ENCODE results near the gene SOX8. TPM values are rescaled to one million over a fixed set of nuclear protein-coding genes. Genes with fewer than 3 reads are reported as not detected.

SOX8 gene
- total RNA-seq, 1 experiment from 2014 or later, result 1.2 TPM

DNA sequence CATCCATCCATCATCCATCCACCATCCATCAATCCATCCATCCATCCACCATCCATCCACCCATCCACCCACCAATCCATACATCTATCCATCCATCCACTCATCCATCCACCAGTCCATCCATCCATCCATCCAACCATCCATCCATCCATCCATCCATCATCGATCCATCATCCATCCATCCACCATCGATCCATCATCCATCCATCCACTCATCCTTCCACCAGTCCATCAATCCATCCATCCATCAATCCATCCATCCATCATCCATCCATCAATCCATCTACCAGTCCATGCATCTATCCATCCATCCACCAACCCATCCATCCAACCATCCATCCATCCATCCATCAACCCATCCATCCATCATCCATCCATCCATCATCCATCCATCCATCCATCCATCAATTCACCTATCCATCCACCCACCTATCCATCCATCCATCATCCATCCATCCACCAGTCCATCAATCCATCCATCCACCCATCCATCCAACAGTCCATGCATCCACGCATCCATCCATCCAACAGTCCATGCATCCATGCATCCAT, 51.6 kb downstream of the SOX8 start:
- no peak overlapping the region for H3K27ac Mint-ChIP-seq (ENCODE audit: unreplicated experiment)
- no peaks in the 10 kb centered on the region for H3K4me1 Mint-ChIP-seq (ENCODE audit: low read depth, unreplicated experiment)
- TF ChIP-seq, protein P1, sequence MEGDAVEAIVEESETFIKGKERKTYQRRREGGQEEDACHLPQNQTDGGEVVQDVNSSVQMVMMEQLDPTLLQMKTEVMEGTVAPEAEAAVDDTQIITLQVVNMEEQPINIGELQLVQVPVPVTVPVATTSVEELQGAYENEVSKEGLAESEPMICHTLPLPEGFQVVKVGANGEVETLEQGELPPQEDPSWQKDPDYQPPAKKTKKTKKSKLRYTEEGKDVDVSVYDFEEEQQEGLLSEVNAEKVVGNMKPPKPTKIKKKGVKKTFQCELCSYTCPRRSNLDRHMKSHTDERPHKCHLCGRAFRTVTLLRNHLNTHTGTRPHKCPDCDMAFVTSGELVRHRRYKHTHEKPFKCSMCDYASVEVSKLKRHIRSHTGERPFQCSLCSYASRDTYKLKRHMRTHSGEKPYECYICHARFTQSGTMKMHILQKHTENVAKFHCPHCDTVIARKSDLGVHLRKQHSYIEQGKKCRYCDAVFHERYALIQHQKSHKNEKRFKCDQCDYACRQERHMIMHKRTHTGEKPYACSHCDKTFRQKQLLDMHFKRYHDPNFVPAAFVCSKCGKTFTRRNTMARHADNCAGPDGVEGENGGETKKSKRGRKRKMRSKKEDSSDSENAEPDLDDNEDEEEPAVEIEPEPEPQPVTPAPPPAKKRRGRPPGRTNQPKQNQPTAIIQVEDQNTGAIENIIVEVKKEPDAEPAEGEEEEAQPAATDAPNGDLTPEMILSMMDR (IDR thresholded peaks at IDR 0.05; ENCODE audit: insufficient read depth in 1 of 2, low read depth in 1 of 2, low read length in 1 of 2, severe bottlenecking in 1 of 2, unreplicated experiment in 1 of 2), result no peak
- Histone ChIP-seq H3K4me3 (ENCODE audit: low read depth, low read length) (no peak overlapping the region), H3K36me3 (ENCODE audit: control insufficient read depth, insufficient read depth, low read length) (no peaks in the 10 kb centered on the region), H3K27me3 (replicated peaks; ENCODE audit: control insufficient read depth, insufficient read depth, low read length) (no peaks in the 10 kb centered on the region), H3K4me1 (no peaks in the 10 kb centered on the region), H3K9me3 (no peaks in the 10 kb centered on the region)
- H3K4me3 Mint-ChIP-seq (ENCODE audit: unreplicated experiment), result no peak overlapping the region
- no TSS peak for BruUV-seq (replicated peaks)
- no peaks in the 10 kb centered on the region for H3K9me3 Mint-ChIP-seq (ENCODE audit: unreplicated experiment)
- DNase-seq, result no peak
- no peaks in the 10 kb centered on the region for H3K36me3 Mint-ChIP-seq (ENCODE audit: insufficient read depth, unreplicated experiment)
- no peaks in the 10 kb centered on the region for H3K27me3 Mint-ChIP-seq (ENCODE audit: insufficient read depth, unreplicated experiment)
- ChIA-PET CTCF (no interaction called here), POLR2A (no interaction called here)
- intact Hi-C loops (cut with micrococcal nuclease; ENCODE audit: unreplicated experiment), result no loop called here

DNA sequence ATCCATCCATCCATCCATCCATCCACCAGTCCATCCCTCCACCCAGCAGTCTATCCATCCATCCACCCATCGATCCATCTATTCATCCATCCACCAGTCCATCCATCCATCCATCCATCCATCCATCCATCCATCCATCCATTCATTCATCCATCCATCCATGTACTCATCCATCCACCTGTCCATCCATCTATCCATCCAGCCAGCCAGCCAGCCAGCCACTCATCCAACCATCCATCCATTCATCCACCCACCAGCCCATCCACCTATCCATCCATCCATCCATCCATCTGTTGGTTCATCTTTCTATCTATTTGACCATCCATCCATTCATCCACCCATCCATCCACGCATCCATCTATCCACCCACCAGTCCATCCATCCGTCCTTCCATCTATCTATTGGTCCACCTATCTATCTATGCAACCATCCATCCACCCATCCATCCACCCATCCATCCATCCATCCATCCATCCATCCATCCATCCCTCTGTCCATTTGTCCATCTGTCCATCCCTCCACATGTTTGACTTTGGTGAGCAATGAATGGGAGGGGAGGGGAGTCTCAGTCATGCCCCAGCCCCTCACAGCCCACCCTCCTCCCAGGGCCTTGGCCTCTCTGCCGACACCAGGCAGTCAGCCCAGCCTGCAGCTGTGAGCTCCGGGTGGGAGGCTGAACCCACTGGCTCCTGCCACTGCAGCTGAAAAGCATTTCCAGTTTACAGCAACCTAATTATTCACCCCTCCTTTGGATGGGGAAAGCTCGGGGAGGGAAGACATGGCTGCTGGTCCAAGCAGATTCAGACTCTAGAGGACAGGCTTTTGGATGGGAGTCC, 52.9 kb downstream of the SOX8 start:
- H3K27me3 ChIP-seq (replicated peaks; ENCODE audit: control insufficient read depth, insufficient read depth, low read length), result no peaks in the 10 kb centered on the region

DNA sequence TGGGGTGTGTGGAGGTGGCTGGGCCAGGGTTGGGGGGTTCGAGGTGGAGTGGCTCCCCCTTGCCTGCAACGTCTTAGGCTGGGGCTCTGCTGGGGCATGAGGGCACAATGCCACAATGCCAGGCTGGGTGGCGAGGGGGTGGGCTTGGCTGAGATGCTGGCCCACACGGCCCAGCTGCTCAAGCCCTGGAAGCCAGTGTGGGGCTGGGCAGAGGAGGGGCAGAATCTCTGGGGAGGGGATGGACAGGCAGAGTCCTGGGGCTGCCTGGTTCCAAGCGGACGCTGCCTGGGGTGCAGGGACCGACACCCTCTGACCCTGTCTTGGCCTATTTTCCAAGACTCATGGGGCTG, 53.5 kb downstream of the SOX8 start:
- TF ChIP-seq, protein P1 (IDR thresholded peaks at IDR 0.05; ENCODE audit: insufficient read depth in 1 of 2, low read depth in 1 of 2, low read length in 1 of 2, severe bottlenecking in 1 of 2, unreplicated experiment in 1 of 2), result no peak
- Histone ChIP-seq H3K4me3 (ENCODE audit: low read depth, low read length) (no peak overlapping the region), H3K9me3 (no peaks in the 10 kb centered on the region), H3K27me3 (replicated peaks; ENCODE audit: control insufficient read depth, insufficient read depth, low read length) (no peaks in the 10 kb centered on the region), H3K4me1 (no peaks in the 10 kb centered on the region), H3K36me3 (ENCODE audit: control insufficient read depth, insufficient read depth, low read length) (no peaks in the 10 kb centered on the region)
- no peak for DNase-seq
- H3K4me3 Mint-ChIP-seq (ENCODE audit: unreplicated experiment), result no peak overlapping the region
- intact Hi-C loops (cut with micrococcal nuclease; ENCODE audit: unreplicated experiment), result no loop called here
- ChIA-PET POLR2A (no interaction called here), CTCF (no interaction called here)
- no peaks in the 10 kb centered on the region for H3K4me1 Mint-ChIP-seq (ENCODE audit: low read depth, unreplicated experiment)
- no peak overlapping the region for H3K27ac Mint-ChIP-seq (ENCODE audit: unreplicated experiment)
- no peaks in the 10 kb centered on the region for H3K9me3 Mint-ChIP-seq (ENCODE audit: unreplicated experiment)
- BruUV-seq (replicated peaks), result no TSS peak
- H3K27me3 Mint-ChIP-seq (ENCODE audit: insufficient read depth, unreplicated experiment), result no peaks in the 10 kb centered on the region
- no peaks in the 10 kb centered on the region for H3K36me3 Mint-ChIP-seq (ENCODE audit: insufficient read depth, unreplicated experiment)

More for the DNA sequence above, 52.9 kb downstream of the SOX8 start:
- Mint-ChIP-seq H3K36me3 (ENCODE audit: insufficient read depth, unreplicated experiment) (no peaks in the 10 kb centered on the region), H3K4me1 (ENCODE audit: low read depth, unreplicated experiment) (no peaks in the 10 kb centered on the region), H3K27me3 (ENCODE audit: insufficient read depth, unreplicated experiment) (no peaks in the 10 kb centered on the region), H3K9me3 (ENCODE audit: unreplicated experiment) (no peaks in the 10 kb centered on the region), H3K4me3 (ENCODE audit: unreplicated experiment) (no peak overlapping the region), H3K27ac (ENCODE audit: unreplicated experiment) (no peak overlapping the region)
- intact Hi-C loops (cut with micrococcal nuclease; ENCODE audit: unreplicated experiment), result no loop called here
- TF ChIP-seq, protein P1 (IDR thresholded peaks at IDR 0.05; ENCODE audit: insufficient read depth in 1 of 2, low read depth in 1 of 2, low read length in 1 of 2, severe bottlenecking in 1 of 2, unreplicated experiment in 1 of 2), result no peak
- no peaks in the 10 kb centered on the region for H3K4me1 ChIP-seq
- ChIA-PET CTCF (no interaction called here), POLR2A (no interaction called here)
- no peaks in the 10 kb centered on the region for H3K36me3 ChIP-seq (ENCODE audit: control insufficient read depth, insufficient read depth, low read length)
- no peak for DNase-seq
- no peaks in the 10 kb centered on the region for H3K9me3 ChIP-seq
- H3K4me3 ChIP-seq (ENCODE audit: low read depth, low read length), result no peak overlapping the region
- no TSS peak for BruUV-seq (replicated peaks)

All from Caco-2 (cell line).